NCI-H345 treated with DMSO at 0.1 percent for 48 hours (cell line): Measurements from ENCODE around the gene BACH2.
"Not testable (repeated sequence)": the region's sequence is repeated elsewhere in the genome, so short reads cannot be mapped to it uniquely, and the experiment has no call there.

Source experiments
- DNase-seq: peaks from one replicate; lab custom pipeline; 2025; ENCODE audit not compliant: unreplicated experiment; lab: John Stamatoyannopoulos, UW

The BACH2 gene

DNA sequence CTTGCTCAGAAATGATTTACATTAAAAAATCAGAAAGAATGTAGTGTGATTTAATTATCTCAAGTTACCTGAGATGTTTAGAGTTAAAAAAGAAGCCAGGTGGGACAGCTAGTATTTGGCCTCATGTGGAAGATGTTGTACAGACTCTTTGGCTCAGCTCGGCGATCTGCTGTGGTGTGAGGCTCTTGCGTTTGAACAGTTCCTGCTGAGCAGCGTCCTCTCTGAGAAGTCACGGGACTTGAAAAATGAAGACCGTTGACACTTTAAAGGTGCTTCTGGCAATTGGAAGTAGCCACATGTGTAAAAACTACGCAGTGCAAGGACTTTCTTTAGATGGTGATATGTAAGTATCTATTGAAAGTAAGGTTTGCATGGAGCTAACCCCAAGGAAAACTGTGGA, 169.0 kb downstream of the BACH2 start:
- DNase-seq: no peak

DNA sequence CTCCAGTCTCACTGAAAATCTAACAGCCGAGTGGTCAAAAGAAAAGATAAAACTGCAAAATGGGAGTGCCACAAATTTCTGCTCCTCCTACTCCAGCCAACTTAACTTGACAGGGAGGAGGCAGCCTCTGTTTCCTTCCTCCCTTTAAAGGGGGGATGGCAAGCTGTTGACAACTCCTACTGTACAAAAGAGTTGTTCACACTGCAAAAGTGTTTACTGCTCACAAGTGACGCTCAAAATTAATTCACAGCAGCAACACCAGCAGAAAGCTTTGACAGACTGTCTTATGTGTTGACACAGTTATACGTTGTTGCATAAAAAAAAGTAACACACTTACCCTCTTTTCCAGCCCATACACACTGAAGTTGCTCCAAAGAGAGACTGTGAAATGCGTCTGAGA, 169.8 kb downstream of the BACH2 start:
- DNase-seq: no peak

DNA sequence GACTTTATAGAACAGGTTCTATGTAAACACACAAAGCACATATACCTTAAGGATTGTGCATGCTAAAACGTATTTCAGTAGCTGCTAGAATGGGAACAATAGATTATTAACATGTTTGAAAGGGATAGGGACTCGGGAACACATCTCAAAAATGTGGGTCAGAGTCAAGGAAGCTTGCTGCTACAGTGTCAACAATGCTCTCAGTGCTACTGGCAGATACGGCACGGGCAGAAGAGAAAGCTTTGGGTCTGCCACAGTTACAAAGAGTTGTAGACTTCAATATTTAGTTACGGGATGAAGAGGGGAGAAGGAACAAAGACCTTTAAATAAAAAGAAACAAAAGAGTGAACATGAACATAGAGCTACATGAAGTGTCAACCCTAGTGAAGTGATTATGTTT, 170.5 kb downstream of the BACH2 start:
- DNase-seq: peak; percentile 38

DNA sequence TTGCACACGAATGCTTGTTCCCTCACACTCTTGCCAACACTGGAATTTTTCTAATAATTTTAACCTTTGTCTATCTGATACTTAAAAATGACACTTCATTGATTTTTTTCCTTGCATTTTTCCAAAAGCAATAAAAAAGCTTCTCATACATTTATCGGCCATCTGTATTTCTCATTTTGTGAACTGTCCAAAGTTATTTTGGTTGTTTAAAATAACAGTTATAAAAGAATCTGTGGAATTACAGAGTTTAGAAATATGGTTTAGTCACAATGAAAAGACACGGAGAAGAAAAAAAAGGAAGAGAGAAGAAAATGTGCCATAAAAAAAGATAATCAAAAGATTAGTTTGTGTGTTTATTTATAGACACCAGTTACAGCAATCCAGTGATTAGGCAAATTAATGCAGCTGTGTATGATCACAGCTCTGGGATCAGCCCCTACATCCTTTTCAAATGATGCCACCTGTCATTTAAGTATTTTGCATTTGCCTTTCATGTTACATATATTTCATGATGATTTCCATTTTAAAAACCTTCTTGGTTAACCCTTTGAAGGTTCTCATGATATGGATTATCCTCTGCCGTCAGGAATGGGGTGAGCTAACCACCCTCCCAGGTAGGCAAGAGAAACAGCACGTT, 171.7 kb downstream of the BACH2 start:
- DNase-seq: no peak

DNA sequence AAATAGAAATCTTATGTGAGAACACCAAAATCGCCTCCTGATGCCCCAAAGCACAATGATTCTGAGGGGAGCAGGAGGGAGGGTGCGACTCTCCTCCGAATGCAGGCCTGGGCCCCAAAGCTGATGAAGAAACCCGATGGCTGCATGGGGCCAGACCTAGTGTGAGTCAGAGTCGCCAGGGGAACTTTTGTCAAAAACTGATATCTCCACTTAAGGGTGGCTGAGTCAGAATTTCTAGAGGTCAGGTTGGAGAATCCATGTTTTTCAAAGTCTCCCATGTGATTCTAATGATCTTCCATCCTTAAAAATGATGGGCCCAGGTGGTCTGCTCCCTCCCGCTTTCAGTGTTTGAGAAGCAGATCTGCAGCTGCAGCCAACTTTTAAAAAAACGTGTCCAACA, 172.8 kb downstream of the BACH2 start:
- DNase-seq: no peak

DNA sequence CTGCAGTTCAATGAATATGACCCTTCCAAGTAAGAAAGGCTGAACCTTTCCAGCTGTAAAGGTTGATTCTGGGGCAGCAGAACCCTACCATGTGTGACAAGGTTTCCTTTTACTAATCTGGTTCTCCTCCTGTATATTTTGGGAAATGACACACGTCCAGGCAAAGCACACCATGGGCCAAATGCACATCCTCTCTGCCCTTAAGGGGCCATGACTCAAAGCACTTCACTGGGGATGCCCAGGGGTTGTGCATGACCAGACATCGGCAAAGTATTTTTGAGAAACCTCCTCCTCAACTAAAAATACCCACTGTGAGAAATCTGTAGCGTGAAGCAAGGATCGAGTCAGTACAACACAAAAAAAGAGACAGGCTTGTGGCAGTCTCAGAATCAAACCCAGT, 174.7 kb downstream of the BACH2 start:
- no peak for DNase-seq

DNA sequence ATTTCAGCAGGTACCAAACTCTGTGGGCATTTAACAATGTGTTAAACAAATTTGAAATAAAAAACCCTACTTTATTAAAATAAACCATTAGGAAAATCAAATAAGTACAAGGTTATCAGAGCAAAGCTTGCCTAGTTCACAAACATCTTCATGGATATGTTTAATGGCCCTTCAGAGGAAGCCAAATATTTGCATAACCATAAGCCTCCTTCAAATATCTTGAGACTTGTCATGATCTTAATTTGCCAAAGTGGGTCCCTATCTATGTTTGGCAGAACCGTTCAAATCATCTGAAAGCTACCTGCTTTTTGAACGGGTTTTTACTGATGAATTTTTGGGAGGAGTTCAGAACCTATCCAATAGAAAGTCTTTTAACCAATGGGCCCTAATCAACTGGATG, 176.3 kb downstream of the BACH2 start:
- no peak for DNase-seq

DNA sequence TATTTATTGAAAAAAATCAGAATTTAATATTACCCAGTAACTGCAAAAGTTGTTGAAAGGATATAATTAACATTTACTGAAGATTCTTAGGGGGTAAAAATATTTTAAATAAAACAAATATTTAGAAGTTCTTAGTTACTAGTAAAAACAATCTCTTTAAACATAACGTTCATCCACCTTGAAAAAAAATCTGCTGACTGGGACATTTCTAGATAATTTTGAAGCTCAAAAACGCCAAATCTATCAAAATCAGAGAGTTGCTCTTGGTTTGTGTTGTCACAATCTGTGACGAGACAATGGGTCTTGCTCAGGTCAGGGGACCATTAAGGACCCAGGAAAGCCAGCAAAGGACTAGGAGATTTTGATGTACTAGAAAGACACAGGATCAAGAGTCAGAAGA, 177.0 kb downstream of the BACH2 start:
- no peak for DNase-seq

DNA sequence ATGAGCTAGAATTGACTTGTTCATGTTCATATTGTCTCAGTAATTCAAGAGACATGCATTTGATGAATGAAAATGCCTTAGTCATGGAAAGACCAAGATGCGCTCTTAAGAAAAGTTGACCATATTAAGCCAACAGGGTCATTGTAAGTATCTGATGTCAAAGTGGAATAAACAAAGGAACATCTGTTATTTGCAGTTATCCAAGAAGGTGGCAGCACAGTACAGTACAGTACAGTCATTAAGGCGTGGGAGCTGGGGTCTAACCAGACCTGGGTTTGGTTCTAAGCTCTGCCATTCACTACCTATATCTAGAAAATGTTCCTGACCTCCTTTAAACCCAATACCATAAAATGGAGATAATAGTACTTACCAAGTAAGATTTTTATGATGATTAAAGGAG, 178.1 kb downstream of the BACH2 start:
- no peak for DNase-seq

DNA sequence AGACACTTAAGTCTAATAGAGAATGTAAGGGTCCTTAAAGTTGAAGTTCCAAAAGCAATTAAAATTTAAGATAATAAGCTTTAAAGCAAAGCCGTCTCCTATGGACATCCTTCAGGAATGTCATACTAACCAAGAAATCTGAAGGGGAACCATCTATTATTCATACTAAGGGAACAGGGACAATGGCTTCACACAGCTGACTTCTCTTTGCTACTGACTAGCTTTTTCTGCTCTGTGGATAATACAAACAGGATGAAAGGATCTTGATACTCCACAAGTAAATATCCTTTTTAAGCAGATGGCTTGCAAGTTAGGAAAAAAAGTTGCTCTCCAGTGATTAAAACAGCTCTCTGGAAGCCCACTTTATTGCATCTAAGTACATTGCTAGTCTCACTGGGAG, 178.6 kb downstream of the BACH2 start:
- no peak for DNase-seq

DNA sequence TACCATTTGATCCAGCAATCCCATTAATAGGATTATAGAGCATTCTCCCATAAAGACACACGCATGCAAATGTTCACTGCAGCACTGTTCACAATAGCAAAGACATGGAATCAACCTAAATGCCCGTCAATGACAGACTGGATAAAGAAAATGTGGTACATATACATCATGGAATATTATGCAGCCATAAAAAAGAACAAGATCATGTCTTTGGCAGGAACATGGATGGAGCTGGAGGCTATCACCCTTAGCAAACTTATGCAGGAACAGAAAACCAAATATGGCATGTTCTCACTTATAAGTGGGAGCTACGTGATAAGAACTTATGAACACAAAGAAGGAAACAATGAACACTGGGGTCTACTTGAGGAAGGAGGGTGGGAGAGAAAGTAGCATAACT, 180.5 kb downstream of the BACH2 start:
- DNase-seq: not testable (repeated sequence)

DNA sequence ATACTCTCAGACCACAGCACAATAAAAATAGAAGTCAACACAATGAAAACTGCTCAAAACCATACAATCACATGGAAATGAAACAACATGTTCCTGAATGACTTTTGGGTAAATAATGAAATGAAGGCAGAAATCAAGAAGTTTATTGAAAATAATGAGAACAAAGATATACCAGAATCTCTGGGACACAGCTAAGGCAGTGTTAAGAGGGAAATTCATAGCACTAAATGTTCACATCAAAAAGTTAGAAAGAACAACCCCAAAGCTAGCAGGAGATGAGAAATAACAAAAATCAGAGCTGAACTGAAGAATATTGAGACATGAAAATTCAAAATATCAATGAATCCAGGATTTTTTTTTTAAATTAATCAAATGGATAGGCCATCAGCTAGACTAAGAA, 183.3 kb downstream of the BACH2 start:
- DNase-seq: no peak

DNA sequence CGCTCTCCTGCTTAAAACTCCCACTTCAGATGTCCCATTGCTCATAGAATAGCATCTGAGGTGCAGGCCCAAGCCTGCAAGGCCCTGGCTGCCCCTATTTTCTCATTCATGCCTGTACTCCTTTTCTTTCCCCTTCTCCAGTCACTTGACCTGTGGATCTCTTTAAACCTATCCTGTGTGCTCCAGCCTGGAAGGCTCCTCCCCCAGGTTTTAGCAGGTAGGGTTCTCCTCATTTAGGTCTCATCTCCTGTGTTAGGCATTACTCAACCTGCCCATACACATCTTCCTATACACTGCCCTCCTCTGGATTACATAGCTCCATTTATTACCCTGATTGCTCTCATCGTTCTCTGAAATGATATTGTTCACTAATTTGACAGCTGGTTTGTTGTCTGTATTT, 185.3 kb downstream of the BACH2 start:
- DNase-seq: no peak

DNA sequence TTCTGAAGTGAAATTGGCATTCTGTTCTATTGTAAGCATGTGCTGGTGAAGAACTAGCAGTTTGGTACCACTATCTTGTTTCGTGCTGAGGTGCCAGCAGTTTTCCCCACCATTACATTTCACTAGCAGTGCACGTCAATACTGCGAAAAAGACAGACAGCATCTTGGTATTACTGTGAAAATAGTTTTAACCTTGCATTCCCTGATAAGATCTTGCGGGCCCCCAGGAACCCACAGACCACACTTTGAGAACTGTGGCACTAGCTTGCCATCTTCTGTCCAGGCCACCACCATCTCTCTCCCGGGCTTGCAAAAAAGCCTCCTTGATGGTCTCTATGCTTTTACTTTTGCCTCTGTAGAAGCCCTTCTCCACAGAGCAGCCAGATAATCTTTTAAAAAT, 185.7 kb downstream of the BACH2 start:
- DNase-seq: no peak

DNA sequence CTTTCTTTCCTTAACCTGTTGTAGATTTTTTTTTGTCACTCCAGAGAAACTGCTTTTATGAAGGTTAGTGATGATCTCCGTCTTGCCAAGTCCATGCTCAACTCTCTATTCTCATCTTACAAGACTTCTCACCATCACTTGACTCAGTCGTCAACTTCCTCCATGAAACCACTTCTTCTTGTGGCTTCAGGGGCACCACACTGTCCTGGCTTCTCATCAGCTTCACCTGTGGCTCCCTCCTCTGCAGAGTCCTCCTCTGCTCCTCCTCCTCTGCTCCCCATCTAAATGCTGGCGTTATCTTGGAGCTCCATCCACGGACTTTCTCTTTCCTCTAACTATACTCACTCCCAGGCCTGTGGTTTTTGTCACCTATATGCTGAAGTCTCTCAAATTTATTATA, 187.5 kb downstream of the BACH2 start:
- DNase-seq: no peak

DNA sequence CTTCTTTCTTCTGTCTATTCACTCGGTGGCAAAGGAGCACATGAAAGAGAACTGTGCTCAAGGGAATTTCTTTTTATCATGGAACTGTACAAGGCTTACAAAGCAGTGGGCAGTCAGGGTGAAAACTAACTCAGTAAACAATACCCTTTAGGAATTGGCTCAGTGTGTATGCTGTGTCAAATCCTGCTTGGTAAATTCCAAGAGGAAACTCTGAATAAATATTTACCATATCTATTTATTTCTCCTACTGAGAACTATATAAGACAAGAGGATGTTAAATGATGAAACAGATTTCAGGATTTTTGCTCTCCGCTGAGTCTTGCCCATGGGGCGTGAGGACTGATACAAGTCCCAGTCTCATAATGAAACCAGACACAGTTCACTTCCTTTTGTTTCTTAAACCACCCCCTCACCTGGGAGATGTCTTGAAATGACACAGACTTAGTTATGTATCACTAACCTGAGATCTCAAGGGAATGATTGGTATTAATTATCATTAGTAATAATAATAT, 188.8 kb downstream of the BACH2 start:
- no peak for DNase-seq

DNA sequence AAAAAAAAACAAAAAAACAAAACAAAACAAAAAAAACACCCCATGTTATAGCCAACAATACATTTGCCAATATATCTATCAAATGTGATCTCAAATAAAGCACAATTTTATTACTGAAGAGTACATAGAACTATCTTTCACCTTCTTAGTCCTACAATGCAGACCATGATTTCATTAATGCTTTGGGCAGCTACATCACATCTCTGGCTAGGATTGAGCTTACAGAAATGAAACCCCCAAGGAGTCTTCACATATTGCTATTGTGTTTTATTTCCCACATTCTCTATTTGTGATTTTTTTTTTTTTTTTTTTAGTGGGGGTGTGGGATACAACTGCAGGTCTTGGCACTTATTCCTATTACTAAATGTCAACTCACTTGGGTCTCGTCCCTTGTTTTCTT, 189.3 kb downstream of the BACH2 start:
- no peak for DNase-seq

DNA sequence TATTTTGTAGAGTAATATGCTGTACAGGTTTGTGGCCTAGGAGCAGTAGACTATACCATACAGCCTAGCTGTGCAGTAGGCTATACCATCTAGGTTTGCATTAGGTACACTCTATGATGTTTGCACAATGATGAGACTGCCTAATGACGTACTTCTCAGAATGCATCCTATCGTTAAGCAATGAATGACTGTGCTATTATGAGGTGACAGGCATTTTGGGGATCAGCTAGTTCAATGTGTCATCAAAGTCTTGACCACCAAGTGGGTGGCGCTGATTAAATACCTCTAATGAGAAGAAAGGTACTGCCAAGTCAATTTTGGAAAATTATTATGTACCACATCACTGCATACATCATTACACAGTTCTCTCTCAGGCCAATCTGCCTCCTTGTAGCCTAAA, 190.2 kb downstream of the BACH2 start:
- no peak for DNase-seq

DNA sequence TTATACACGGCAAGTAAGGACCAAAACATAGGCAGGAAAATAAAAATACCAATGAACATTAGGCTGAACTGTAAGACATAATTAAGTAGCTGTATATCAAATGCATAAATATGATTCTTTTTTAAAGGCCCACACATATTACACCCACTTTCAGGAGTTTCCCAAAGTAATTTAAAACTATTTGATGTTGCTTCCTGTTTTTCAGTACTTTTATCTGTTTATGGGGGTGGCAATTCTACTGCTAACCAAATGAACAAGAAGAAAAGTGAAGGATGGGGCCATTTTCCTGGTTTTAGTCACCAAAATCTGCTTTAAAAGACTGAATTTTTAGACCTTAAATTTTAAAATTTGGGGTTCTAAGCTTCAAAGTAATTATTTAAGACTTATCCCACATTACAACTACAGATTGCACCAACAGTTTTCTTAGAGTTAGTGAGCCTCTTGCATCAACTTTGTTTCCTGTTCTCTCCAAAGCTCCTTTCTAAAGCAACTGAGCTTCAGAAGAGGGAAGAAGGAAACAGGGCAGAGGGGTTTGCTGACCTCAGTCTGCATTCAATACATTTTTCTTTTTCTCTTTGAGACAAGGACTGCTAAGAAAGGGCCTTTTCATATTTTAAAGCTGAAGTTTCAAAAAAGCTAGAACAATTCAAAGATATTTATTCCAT, 191.0 kb downstream of the BACH2 start:
- DNase-seq: no peak

DNA sequence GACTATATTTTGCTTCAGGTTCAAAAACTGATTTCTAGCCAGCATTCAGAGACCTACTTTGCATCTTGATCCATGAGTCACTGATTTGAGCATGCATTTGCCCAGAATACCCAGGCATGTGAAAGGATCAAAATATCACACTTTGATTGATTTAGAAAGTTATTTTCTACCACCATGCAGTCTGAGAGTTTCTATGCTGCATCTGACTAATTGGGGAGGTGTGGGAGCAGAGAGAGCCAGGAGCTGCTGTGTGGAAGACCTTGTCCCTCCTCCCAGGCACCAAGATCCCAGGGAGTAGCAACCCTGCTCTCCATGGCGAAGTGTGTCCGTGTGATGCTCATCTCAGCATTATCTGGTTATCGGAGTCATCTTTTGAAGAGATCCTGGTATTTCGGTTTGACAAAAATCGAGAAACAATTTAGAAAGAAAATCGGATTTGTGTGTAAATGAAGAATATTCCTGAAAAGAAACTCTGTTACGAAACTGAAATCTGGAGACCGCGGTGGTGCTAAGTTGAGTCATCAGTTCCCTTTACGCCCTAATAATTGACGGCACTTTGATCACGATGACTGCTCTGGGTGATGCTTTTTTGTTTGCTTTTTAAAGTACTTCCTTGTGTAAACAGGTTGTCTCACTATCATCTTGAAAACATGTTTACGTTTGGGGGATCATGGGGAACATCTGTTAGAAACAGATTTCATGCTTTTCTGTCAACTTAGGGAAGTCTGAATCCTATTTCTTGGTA, 193.4 kb downstream of the BACH2 start:
- no peak for DNase-seq

DNA sequence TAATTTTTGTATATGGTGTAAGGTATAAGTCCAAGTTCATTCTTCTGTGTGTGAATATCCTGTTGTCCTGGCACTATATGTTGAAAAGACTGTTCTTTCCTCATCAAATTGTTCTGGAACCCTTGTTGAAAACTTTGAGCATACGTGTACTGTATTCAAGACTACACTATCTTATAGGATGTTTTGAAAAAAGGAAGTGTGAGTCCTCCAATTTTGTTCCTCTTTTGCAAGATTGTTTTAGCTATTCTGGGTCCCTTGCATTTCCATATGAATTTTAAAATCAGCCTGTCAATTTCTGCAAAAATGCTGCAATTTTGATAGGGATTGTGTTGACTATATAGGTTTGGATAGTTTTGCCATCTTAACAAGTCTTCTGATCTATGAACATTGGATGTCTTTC, 195.2 kb downstream of the BACH2 start:
- DNase-seq: no peak

DNA sequence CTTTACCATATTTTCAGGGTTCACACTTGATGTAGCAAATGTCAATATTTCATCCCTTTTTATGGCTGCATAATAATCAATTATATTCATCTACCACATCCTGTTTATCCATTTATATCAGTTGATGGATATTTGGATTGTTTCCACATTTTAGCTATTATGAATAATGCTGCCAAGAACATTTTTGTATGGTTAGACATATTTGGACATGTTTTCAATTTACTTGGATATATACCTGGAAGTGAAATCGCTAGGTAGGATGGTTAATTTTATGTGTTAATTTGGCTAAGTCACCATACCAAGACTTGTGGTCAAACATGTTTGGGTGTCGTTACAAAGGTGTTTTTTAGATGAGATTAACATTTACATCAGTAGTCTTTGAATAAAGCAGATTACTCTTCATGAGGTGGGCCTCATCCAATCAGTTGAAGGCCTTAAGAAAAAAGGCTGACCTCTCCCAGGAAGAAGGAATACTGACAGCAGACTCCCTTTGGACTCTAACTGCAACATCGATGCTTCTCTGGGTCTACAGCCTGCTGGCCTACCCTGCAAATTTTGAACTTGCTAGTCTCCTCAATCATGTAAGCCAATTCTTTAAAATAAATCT, 196.5 kb downstream of the BACH2 start:
- no peak for DNase-seq
